ENCODE results near the gene ARSG.
"Not testable (repeated sequence)": the region's sequence is repeated elsewhere in the genome, so short reads cannot be mapped to it uniquely, and the experiment has no call there.

ARSG gene

DNA sequence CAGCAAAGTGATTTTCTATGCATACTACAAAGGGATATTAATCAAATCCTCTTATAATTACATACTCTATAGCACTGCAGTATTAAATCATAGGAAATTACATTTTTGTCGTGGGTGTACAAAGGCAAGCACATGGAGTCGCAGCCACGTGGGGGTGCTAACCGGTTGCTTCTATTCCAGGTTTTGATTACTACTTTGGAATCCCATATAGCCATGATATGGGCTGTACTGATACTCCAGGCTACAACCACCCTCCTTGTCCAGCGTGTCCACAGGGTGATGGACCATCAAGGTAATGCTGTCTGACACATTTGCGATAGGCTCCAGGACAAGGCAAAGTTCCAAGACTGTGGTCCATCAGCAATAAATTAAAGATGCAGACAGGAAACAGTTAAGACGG lies 60.1 kb downstream of the ARSG start:
- ChIA-PET CTCF (interaction anchor here (0.6 to 1.7 kb wide), 2 partner anchors 18 to 106 kb away, joined by 4 read pairs; no protein-coding TSS in a partner anchor), POLR2A (no interaction called here)
- no peak for TF ChIP-seq FOXK2 (IDR thresholded peaks at IDR 0.05)
- no peak for TF ChIP-seq SUZ12 (IDR thresholded peaks at IDR 0.05)
- TF ChIP-seq, protein P1, sequence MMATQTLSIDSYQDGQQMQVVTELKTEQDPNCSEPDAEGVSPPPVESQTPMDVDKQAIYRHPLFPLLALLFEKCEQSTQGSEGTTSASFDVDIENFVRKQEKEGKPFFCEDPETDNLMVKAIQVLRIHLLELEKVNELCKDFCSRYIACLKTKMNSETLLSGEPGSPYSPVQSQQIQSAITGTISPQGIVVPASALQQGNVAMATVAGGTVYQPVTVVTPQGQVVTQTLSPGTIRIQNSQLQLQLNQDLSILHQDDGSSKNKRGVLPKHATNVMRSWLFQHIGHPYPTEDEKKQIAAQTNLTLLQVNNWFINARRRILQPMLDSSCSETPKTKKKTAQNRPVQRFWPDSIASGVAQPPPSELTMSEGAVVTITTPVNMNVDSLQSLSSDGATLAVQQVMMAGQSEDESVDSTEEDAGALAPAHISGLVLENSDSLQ (IDR thresholded peaks at IDR 0.05): no peak
- no peak for TF ChIP-seq TARDBP (IDR thresholded peaks at IDR 0.05)
- TF ChIP-seq ELF4 (IDR thresholded peaks at IDR 0.05): no peak
- no peak for DNase-seq (ENCODE audit: extremely low spot score)

DNA sequence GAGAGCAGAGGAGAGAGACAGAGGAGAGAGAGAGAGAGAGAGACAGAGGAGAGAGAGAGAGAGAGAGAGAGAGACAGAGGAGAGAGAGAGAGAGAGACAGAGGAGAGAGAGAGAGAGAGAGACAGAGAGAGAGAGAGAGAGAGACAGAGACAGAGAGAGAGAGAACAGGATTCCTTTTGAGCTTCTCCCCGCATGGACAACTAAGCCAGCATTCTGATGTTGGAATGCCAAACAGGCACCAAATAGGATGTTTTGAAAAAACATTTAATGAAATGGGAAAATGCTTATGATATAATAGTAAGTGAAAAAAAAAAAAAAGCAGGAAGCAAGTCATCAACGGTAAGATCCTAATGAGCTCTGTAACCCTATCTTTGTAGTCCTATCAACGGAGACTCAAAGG lies 60.7 kb downstream of the ARSG start:
- no peak for TF ChIP-seq HDGF (IDR thresholded peaks at IDR 0.05; ENCODE audit: borderline replicate concordance)
- TF ChIP-seq SP1 (IDR thresholded peaks at IDR 0.05): no peak
- no peak for TF ChIP-seq NFRKB (IDR thresholded peaks at IDR 0.05)
- no peak for TF ChIP-seq ARNT (IDR thresholded peaks at IDR 0.05)
- no peak for TF ChIP-seq FOXM1 (IDR thresholded peaks at IDR 0.05; ENCODE audit: borderline replicate concordance)
- TF ChIP-seq ZNF384 (IDR thresholded peaks at IDR 0.05): no peak
- no peak for TF ChIP-seq L3MBTL2 (conservative IDR thresholded peaks at IDR 0.05)
- TF ChIP-seq TARDBP (IDR thresholded peaks at IDR 0.05): no peak
- no peak for TF ChIP-seq BHLHE40 (IDR thresholded peaks at IDR 0.05; ENCODE audit: borderline replicate concordance)
- TF ChIP-seq SUZ12 (IDR thresholded peaks at IDR 0.05): no peak
- no peak for TF ChIP-seq FOXA1 (IDR thresholded peaks at IDR 0.05)
- TF ChIP-seq LEF1 (IDR thresholded peaks at IDR 0.05; ENCODE audit: borderline replicate concordance): no peak
- TF ChIP-seq CTBP1 (IDR thresholded peaks at IDR 0.05; ENCODE audit: borderline replicate concordance): no peak
- TF ChIP-seq, protein P1 (IDR thresholded peaks at IDR 0.05): no peak
- TF ChIP-seq ELF4 (IDR thresholded peaks at IDR 0.05): no peak
- no peak for TF ChIP-seq FOXK2 (IDR thresholded peaks at IDR 0.05)
- DNase-seq (ENCODE audit: extremely low spot score): no peak
- ChIA-PET POLR2A (no interaction called here), CTCF (interaction anchor here (0.6 kb wide), 4 partner anchors 10 to 174 kb away, joined by 3 to 4 read pairs (median 3); no protein-coding TSS in a partner anchor)

DNA sequence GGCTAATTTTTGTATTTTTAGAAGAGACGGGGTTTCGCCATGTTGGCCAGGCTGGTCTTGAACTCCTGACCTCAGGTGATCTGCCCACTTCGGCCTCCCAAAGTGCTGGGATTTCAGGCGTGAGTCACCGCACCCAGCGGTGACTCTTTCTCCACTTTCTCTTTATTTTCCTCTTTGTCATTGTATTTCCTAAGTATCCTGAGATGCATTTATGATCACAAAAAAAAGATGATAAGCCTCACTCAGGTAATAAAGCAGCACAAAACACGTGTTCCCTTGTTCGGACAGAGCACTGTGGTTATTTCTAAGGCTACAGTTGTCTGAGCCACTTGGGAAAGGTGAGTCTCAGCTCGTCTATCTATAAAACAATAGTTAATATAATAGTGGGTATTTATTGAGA lies 61.4 kb downstream of the ARSG start:
- POLR2A ChIA-PET; DNase-seq (ENCODE audit: extremely low spot score): not testable (repeated sequence)
- CTCF ChIA-PET: interaction anchor here (0.6 to 0.7 kb wide), 4 partner anchors 10 to 256 kb away, joined by 3 to 5 read pairs (median 3); no protein-coding TSS in a partner anchor

DNA sequence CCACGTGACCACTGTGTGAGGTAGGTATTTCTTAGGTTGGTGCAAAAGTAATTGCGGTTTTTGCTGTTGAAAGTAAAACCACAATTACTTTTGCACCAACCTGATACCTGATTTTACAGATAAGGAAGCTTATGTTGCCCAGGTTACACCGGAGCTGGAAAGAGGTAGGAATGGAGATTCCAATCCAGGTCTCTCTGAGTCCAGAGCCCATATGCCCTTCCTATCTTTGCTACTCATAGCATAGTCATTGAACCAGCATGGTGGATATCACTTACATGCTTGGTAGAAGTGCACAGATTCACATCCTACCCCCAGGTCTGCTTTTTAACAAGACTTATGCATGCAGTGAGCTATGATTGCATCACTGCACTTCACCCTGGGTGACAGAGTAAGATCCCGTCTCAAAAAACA lies 61.8 kb downstream of the ARSG start:
- no peak for DNase-seq (ENCODE audit: extremely low spot score)
- TF ChIP-seq BHLHE40 (IDR thresholded peaks at IDR 0.05; ENCODE audit: borderline replicate concordance) (no peak), L3MBTL2 (conservative IDR thresholded peaks at IDR 0.05) (no peak), LEF1 (IDR thresholded peaks at IDR 0.05; ENCODE audit: borderline replicate concordance) (no peak), FOXA1 (IDR thresholded peaks at IDR 0.05) (no peak), SUZ12 (IDR thresholded peaks at IDR 0.05) (no peak), NFRKB (IDR thresholded peaks at IDR 0.05) (no peak), ARNT (IDR thresholded peaks at IDR 0.05) (no peak), FOXM1 (IDR thresholded peaks at IDR 0.05; ENCODE audit: borderline replicate concordance) (no peak), FOXK2 (IDR thresholded peaks at IDR 0.05) (no peak), ZNF384 (IDR thresholded peaks at IDR 0.05) (no peak), TARDBP (IDR thresholded peaks at IDR 0.05) (no peak), SP1 (IDR thresholded peaks at IDR 0.05) (no peak), HDGF (IDR thresholded peaks at IDR 0.05; ENCODE audit: borderline replicate concordance) (no peak), CTBP1 (IDR thresholded peaks at IDR 0.05; ENCODE audit: borderline replicate concordance) (no peak), ELF4 (IDR thresholded peaks at IDR 0.05) (no peak)
- TF ChIP-seq, protein P1 (IDR thresholded peaks at IDR 0.05): no peak
- CTCF ChIA-PET: no interaction called here
- POLR2A ChIA-PET: no interaction called here

DNA sequence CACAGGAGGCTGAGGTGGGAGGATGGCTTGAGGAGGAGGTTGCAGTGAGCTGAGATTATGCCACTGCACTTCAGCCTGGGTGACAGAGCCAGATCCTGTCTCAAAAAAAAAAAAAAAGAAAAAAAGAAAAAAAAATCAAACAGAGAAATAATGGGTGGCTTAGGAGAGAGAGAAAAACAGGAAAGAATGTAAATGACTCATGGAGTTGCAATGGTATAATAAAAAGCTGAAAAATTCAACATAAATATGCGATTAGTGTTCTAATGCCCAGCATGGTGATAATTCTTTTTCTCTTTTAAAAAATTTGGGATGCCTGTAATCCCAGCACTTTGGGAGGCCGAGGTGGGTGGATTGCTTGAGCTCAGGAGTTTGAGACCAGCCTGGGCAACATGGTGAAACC lies 63.0 kb downstream of the ARSG start:
- POLR2A ChIA-PET; DNase-seq (ENCODE audit: extremely low spot score): not testable (repeated sequence)
- CTCF ChIA-PET: interaction anchor here (1.6 kb wide), 1 partner anchor 45 kb away, joined by 6 read pairs; no protein-coding TSS in a partner anchor

DNA sequence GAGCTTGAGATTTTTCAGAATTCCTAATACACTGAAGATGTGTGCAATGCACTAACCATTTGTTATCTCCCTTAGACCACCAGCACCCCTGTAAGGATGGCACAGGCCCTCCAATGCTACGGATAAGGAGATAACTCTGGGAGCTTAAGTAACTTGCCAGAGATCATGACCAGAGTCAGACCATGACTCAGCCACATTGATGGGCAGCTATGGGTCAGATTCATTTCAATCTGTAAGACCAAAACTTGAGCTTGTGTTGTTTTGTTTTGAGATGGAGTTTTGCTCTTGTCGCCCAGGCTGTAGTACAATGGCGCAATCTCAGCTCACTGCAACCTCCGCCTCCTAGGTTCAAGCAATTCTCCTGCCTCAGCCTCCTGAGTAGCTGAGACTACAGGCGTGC lies 63.8 kb downstream of the ARSG start:
- CTCF ChIA-PET: interaction anchor here (0.7 to 1.6 kb wide), 2 partner anchors 27 to 44 kb away, joined by 3 to 6 read pairs; no protein-coding TSS in a partner anchor
- POLR2A ChIA-PET; DNase-seq (ENCODE audit: extremely low spot score): not testable (repeated sequence)

DNA sequence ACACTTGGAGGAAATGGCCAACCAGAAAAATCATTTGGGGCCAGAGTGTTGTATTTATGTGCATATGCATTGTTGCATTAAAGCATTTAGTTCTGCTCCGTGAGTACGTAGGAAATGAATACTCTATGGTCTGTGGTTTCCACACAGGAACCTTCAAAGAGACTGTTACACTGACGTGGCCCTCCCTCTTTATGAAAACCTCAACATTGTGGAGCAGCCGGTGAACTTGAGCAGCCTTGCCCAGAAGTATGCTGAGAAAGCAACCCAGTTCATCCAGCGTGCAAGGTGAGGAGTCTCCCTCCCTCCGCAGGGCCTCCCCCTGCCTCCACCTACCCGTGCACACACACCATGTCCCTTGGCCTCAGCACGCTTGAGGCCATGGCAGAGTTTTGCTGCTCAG lies 65.2 kb downstream of the ARSG start:
- ChIA-PET CTCF (interaction anchor here (1.3 kb wide), 1 partner anchor 43 kb away, joined by 4 read pairs; no protein-coding TSS in a partner anchor), POLR2A (no interaction called here)
- no peak for DNase-seq (ENCODE audit: extremely low spot score)

More for the DNA sequence above, 65.2 kb downstream of the ARSG start:
- no peak for TF ChIP-seq ARNT (IDR thresholded peaks at IDR 0.05)
